ENCODE measurements around the gene RPLP1.

The RPLP1 gene

GRCh38 chr15:69499521-69500211, 47.0 kb downstream of the RPLP1 start:
- no peak for DNase-seq

- no peak for DNase-seq
These were observed 47.7 kb downstream of the RPLP1 start for GRCh38 chr15:69500339-69500738.

GRCh38 chr15:69501456-69501855, 48.8 kb downstream of the RPLP1 start:
- DNase-seq, result no peak

GRCh38 chr15:69502470-69503045, 49.9 kb downstream of the RPLP1 start:
- no peak for DNase-seq

GRCh38 chr15:69504352-69505040, 51.9 kb downstream of the RPLP1 start:
- no peak for DNase-seq

Data from NCI-H524 treated with DMSO at 0.1 percent for 48 hours (cell line).